ENCODE measurements around the gene ARHGAP10.

ARHGAP10 gene

GRCh38 chr4:147734496-147734895 lies 2.6 kb downstream of the ARHGAP10 start:
- TF ChIP-seq, protein P1, sequence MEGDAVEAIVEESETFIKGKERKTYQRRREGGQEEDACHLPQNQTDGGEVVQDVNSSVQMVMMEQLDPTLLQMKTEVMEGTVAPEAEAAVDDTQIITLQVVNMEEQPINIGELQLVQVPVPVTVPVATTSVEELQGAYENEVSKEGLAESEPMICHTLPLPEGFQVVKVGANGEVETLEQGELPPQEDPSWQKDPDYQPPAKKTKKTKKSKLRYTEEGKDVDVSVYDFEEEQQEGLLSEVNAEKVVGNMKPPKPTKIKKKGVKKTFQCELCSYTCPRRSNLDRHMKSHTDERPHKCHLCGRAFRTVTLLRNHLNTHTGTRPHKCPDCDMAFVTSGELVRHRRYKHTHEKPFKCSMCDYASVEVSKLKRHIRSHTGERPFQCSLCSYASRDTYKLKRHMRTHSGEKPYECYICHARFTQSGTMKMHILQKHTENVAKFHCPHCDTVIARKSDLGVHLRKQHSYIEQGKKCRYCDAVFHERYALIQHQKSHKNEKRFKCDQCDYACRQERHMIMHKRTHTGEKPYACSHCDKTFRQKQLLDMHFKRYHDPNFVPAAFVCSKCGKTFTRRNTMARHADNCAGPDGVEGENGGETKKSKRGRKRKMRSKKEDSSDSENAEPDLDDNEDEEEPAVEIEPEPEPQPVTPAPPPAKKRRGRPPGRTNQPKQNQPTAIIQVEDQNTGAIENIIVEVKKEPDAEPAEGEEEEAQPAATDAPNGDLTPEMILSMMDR (conservative IDR thresholded peaks at IDR 0.05): no peak
- H3K27ac ChIP-seq: no peak overlapping the region

- no peak overlapping the region for H3K27ac ChIP-seq
- TF ChIP-seq, protein P1 (conservative IDR thresholded peaks at IDR 0.05): no peak
These were observed 3.8 kb downstream of the ARHGAP10 start for GRCh38 chr4:147735413-147736301.

GRCh38 chr4:147736458-147736857 lies 4.6 kb downstream of the ARHGAP10 start:
- H3K27ac ChIP-seq: no peak overlapping the region
- TF ChIP-seq, protein P1 (conservative IDR thresholded peaks at IDR 0.05): no peak

- TF ChIP-seq, protein P1 (conservative IDR thresholded peaks at IDR 0.05): no peak
- no peak overlapping the region for H3K27ac ChIP-seq
These were observed 5.7 kb downstream of the ARHGAP10 start for GRCh38 chr4:147737623-147738022.

- H3K27ac ChIP-seq: no peak overlapping the region
- TF ChIP-seq, protein P1 (conservative IDR thresholded peaks at IDR 0.05): no peak
These were observed 7.4 kb downstream of the ARHGAP10 start for GRCh38 chr4:147739239-147739823.

GRCh38 chr4:147740176-147740575 lies 8.3 kb downstream of the ARHGAP10 start:
- no peak overlapping the region for H3K27ac ChIP-seq
- TF ChIP-seq, protein P1 (conservative IDR thresholded peaks at IDR 0.05): no peak

GRCh38 chr4:147741190-147741788 lies 9.4 kb downstream of the ARHGAP10 start:
- TF ChIP-seq, protein P1 (conservative IDR thresholded peaks at IDR 0.05): no peak

More at GRCh38 chr4:147741190-147741788, 9.4 kb downstream of the ARHGAP10 start:
- H3K27ac ChIP-seq: peak overlapping the region; percentile 39; the same call in 1 of the 2 replicates

Data from VCaP (cell line).